ENCODE measurements around the gene PRELID3B. TPM values are rescaled to one million over a fixed set of nuclear protein-coding genes. Genes with fewer than 3 reads are reported as not detected.

The PRELID3B gene
- total RNA-seq, 1 donor from 2014 or later = 46.6 TPM

- no peak overlapping the region for H3K4me3 ChIP-seq
- H3K9me3 ChIP-seq (replicated peaks) = no peaks in the 10 kb centered on the region
- intact Hi-C loops (cut with micrococcal nuclease) = no loop called here
- H3K27ac ChIP-seq (replicated peaks) = peak overlapping the region; percentile 63
- peaks cover 5% of the 10 kb centered on the region for H3K36me3 ChIP-seq
- H3K27me3 ChIP-seq (ENCODE audit: low read depth) = no peaks in the 10 kb centered on the region
- no peak for TF ChIP-seq CTCF (IDR thresholded peaks at IDR 0.05; ENCODE audit: borderline replicate concordance)
- DNase-seq = no peak
- H3K4me1 ChIP-seq = peaks cover 34% of the 10 kb centered on the region
Measured at GRCh38 chr20:59016795-59017492, 25.6 kb downstream of the PRELID3B start.

GRCh38 chr20:59015812-59016711 is 26.5 kb downstream of the PRELID3B start:
- no peak for TF ChIP-seq CTCF (IDR thresholded peaks at IDR 0.05; ENCODE audit: borderline replicate concordance)
- Histone ChIP-seq H3K27ac (replicated peaks) (no peak overlapping the region), H3K4me3 (no peak overlapping the region), H3K27me3 (ENCODE audit: low read depth) (no peaks in the 10 kb centered on the region), H3K36me3 (no peaks in the 10 kb centered on the region), H3K4me1 (peaks cover 42% of the 10 kb centered on the region), H3K9me3 (replicated peaks) (no peaks in the 10 kb centered on the region)
- intact Hi-C loops (cut with micrococcal nuclease) = no loop called here
- DNase-seq = no peak

- H3K27ac ChIP-seq (replicated peaks) = no peak overlapping the region
- H3K9me3 ChIP-seq (replicated peaks) = no peaks in the 10 kb centered on the region
- H3K27me3 ChIP-seq (ENCODE audit: low read depth) = no peaks in the 10 kb centered on the region
- TF ChIP-seq CTCF (IDR thresholded peaks at IDR 0.05; ENCODE audit: borderline replicate concordance) = no peak
- H3K4me3 ChIP-seq = no peak overlapping the region
- no peak for DNase-seq
- H3K4me1 ChIP-seq = peaks cover 49% of the 10 kb centered on the region
- no peaks in the 10 kb centered on the region for H3K36me3 ChIP-seq
- intact Hi-C loops (cut with micrococcal nuclease) = no loop called here
Measured at GRCh38 chr20:59015411-59015810, 27.2 kb downstream of the PRELID3B start.

- Histone ChIP-seq H3K4me3 (no peak overlapping the region), H3K4me1 (peaks cover 54% of the 10 kb centered on the region), H3K27me3 (ENCODE audit: low read depth) (no peaks in the 10 kb centered on the region), H3K9me3 (replicated peaks) (no peaks in the 10 kb centered on the region), H3K27ac (replicated peaks) (peak overlapping the region; percentile 38), H3K36me3 (no peaks in the 10 kb centered on the region)
- intact Hi-C loops (cut with micrococcal nuclease) = no loop called here
- no peak for DNase-seq
- TF ChIP-seq CTCF (IDR thresholded peaks at IDR 0.05; ENCODE audit: borderline replicate concordance) = no peak
Measured at GRCh38 chr20:59014680-59015389, 27.8 kb downstream of the PRELID3B start.

DNA sequence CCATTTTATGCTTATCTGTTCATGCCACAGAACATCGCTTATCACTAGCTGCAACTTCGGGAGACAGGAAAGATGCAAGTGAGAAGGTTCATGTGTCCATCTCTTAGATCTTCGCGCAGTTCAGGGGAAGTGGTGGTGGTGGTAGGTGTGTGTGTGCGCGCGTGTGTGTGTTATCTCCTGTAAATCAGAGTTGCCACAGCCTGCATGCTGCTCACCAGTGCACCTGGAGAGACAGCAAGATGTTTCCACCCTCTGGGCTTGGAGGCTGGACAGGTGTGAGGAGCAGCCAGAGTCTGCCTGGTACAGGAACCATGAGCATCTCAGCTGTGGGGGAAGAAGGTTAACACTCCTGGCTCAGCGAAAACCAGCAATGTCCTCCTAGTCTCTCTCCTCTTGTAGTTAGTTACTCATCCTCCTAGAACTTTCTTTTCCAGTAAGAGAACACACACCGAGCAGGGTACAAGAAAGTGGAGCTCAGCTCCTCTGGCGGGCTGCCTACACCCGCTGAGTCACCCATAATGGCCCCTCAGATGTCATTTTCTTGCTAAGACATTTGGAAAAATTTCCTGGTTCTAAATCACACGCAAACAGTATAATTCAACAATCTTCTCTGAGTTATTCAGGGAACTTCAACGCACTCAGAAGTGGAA is 28.5 kb downstream of the PRELID3B start:
- no peak for TF ChIP-seq CTCF (IDR thresholded peaks at IDR 0.05; ENCODE audit: borderline replicate concordance)
- Histone ChIP-seq H3K9me3 (replicated peaks) (no peaks in the 10 kb centered on the region), H3K36me3 (no peaks in the 10 kb centered on the region), H3K27me3 (ENCODE audit: low read depth) (no peaks in the 10 kb centered on the region), H3K27ac (replicated peaks) (peak overlapping the region; percentile 38), H3K4me3 (no peak overlapping the region), H3K4me1 (peaks cover 57% of the 10 kb centered on the region)
- intact Hi-C loops (cut with micrococcal nuclease) = no loop called here
- no peak for DNase-seq
